HUDEP-2 (cell line): ENCODE measurements around the gene KCNK3.

ENCODE experiments used
- DNase-seq, 76 experiments: peaks; one replicate each; lab custom pipeline; 2025; ENCODE audit not compliant: unreplicated experiment in 76 of 76; lab: John Stamatoyannopoulos, UW

Gene KCNK3

GRCh38 chr2:26724784-26725520 lies 32.4 kb downstream of the KCNK3 start:
- DNase-seq, result no peak

- no peak for DNase-seq
Measured at GRCh38 chr2:26725521-26725820, 32.9 kb downstream of the KCNK3 start.

- no peak for DNase-seq
Measured at GRCh38 chr2:26726228-26726627, 33.7 kb downstream of the KCNK3 start.

- no peak for DNase-seq
Measured at GRCh38 chr2:26727641-26728561, 35.4 kb downstream of the KCNK3 start.

- DNase-seq, result no peak
Measured at GRCh38 chr2:26729311-26729710, 36.8 kb downstream of the KCNK3 start.

- DNase-seq, result peak in 1 of 76 experiments; percentile 4
Measured at GRCh38 chr2:26730549-26731344, 38.2 kb downstream of the KCNK3 start.

GRCh38 chr2:26731714-26732113 lies 39.2 kb downstream of the KCNK3 start:
- no peak for DNase-seq

- no peak for DNase-seq
Measured at GRCh38 chr2:26732446-26732845, 39.9 kb downstream of the KCNK3 start.

GRCh38 chr2:26733413-26733812 lies 40.9 kb downstream of the KCNK3 start:
- DNase-seq, result no peak

- DNase-seq, result peak in 2 of 76 experiments; percentile 8 to 17
Measured at GRCh38 chr2:26735097-26735496, 42.6 kb downstream of the KCNK3 start.

- DNase-seq, result peak in 1 of 76 experiments; percentile 7
Measured at GRCh38 chr2:26735883-26736588, 43.5 kb downstream of the KCNK3 start.

GRCh38 chr2:26737221-26737620 lies 44.7 kb downstream of the KCNK3 start:
- DNase-seq, result no peak

- DNase-seq, result no peak
Measured at GRCh38 chr2:26738481-26738880, 46.0 kb downstream of the KCNK3 start.

GRCh38 chr2:26739514-26739913 lies 47.0 kb downstream of the KCNK3 start:
- DNase-seq, result no peak

- no peak for DNase-seq
Measured at GRCh38 chr2:26740346-26740745, 47.8 kb downstream of the KCNK3 start.

- peak in 53 of 76 experiments; percentile 1 to 77 (median 28) for DNase-seq
Measured at GRCh38 chr2:26740890-26741302, 48.4 kb downstream of the KCNK3 start.

GRCh38 chr2:26742048-26742770 lies 49.7 kb downstream of the KCNK3 start:
- DNase-seq, result no peak

- no peak for DNase-seq
Measured at GRCh38 chr2:26743852-26744251, 51.3 kb downstream of the KCNK3 start.

GRCh38 chr2:26744953-26745352 lies 52.4 kb downstream of the KCNK3 start:
- no peak for DNase-seq
